Neuronal stem cell (in vitro differentiated cells): Measurements from ENCODE around the gene MAFG.

Source experiments
- DNase-seq: peaks from one replicate; pipeline ENCODE4 v3.0.0-alpha.2; 2013; ENCODE audit warnings: low spot score
- H2AFZ ChIP-seq: one replicate; pipeline ENCODE4 v1.6.1; 2013; ENCODE audit warnings: mild to moderate bottlenecking, low read length, inconsistent platforms
- H2AK5ac ChIP-seq: 2 replicates; pipeline ENCODE4 v1.6.1; 2013; ENCODE audit warnings: low read depth, mild to moderate bottlenecking, inconsistent platforms, low read length, moderate library complexity, mixed read lengths
- H2BK120ac ChIP-seq: 2 replicates; pipeline ENCODE4 v1.6.1; 2013; ENCODE audit warnings: low read depth, mild to moderate bottlenecking, inconsistent platforms, low read length, moderate library complexity, mixed read lengths
- H2BK12ac ChIP-seq: one replicate; pipeline ENCODE4 v1.6.1; 2013; ENCODE audit warnings: low read length, inconsistent platforms
- H2BK15ac ChIP-seq: 2 replicates; pipeline ENCODE4 v1.6.1; 2013; ENCODE audit warnings: mild to moderate bottlenecking, low read length, inconsistent platforms, mixed read lengths
- H2BK5ac ChIP-seq: one replicate; pipeline ENCODE4 v1.6.1; 2013; ENCODE audit warnings: inconsistent platforms, mild to moderate bottlenecking, low read length, moderate library complexity
- H3K14ac ChIP-seq: one replicate; pipeline ENCODE4 v1.6.1; 2013; ENCODE audit warnings: low read length, inconsistent platforms
- H3K18ac ChIP-seq: 2 replicates; pipeline ENCODE4 v1.6.1; 2013; ENCODE audit warnings: low read length, inconsistent platforms
- H3K23ac ChIP-seq: 2 replicates; pipeline ENCODE4 v1.6.1; 2013; ENCODE audit warnings: low read depth, mild to moderate bottlenecking, mixed read lengths, low read length, inconsistent platforms; ENCODE audit not compliant: poor library complexity
- H3K27ac ChIP-seq: replicated peaks from 3 replicates; pipeline ENCODE4 v1.5.1; 2013; ENCODE audit warnings: low read length, inconsistent platforms
- H3K27me3 ChIP-seq, 3 experiments: 2 replicates each; pipeline ENCODE4 v1.6.1; 2013; ENCODE audit warnings: low read length in 3 of 3, mild to moderate bottlenecking in 2 of 3, inconsistent platforms in 1 of 3, low read depth in 1 of 3, mixed read lengths in 1 of 3, moderate library complexity in 1 of 3; ENCODE audit not compliant: control insufficient read depth in 3 of 3, insufficient read depth in 3 of 3
- H3K36me3 ChIP-seq, 2 donors: replicated peaks in 1 of 2; 2 replicates each; pipeline ENCODE4 v1.6.1; 2013; ENCODE audit warnings: low read length in 2 of 2; ENCODE audit not compliant: control insufficient read depth in 2 of 2, insufficient read depth in 2 of 2
- H3K4ac ChIP-seq: 2 replicates; pipeline ENCODE4 v1.6.1; 2013; ENCODE audit warnings: inconsistent platforms, mild to moderate bottlenecking, low read length, moderate library complexity
- H3K4me1 ChIP-seq, 2 donors: 1 replicate in 1 of 2; 2 replicates in 1 of 2; pipeline ENCODE4 v1.6.1; 2013; ENCODE audit warnings: low read length in 2 of 2, low read depth in 1 of 2; ENCODE audit not compliant: control insufficient read depth in 2 of 2, insufficient read depth in 1 of 2
- H3K4me2 ChIP-seq: one replicate; pipeline ENCODE4 v1.6.1; 2013; ENCODE audit warnings: mild to moderate bottlenecking, low read length, inconsistent platforms; ENCODE audit not compliant: insufficient read depth, poor library complexity, severe bottlenecking
- H3K4me3 ChIP-seq, 2 donors: 2 replicates each; pipeline ENCODE4 v1.5.1; 2013; ENCODE audit warnings: low read length in 2 of 2, mild to moderate bottlenecking in 2 of 2, inconsistent platforms in 1 of 2, moderate library complexity in 1 of 2
- H3K79me1 ChIP-seq: one replicate; pipeline ENCODE4 v1.6.1; 2013; ENCODE audit warnings: low read depth, mild to moderate bottlenecking, inconsistent platforms, low read length, moderate library complexity
- H3K9ac ChIP-seq: one replicate; pipeline ENCODE4 v1.6.1; 2013; ENCODE audit warnings: mild to moderate bottlenecking, low read depth, low read length, inconsistent platforms; ENCODE audit not compliant: poor library complexity
- H3K9me3 ChIP-seq, 2 donors: replicated peaks in 1 of 2; 2 replicates each; pipeline versions ENCODE3 to v1.6.1; 2013; ENCODE audit warnings: low read length in 2 of 2, mild to moderate bottlenecking in 2 of 2, inconsistent platforms in 1 of 2, low read depth in 1 of 2, mixed read lengths in 1 of 2, moderate library complexity in 1 of 2; ENCODE audit not compliant: control insufficient read depth in 2 of 2, insufficient read depth in 1 of 2
- H4K8ac ChIP-seq: one replicate; pipeline ENCODE4 v1.6.1; 2013; ENCODE audit warnings: low read depth, mild to moderate bottlenecking, inconsistent platforms, low read length, moderate library complexity
- H4K91ac ChIP-seq: one replicate; pipeline ENCODE4 v1.6.1; 2013; ENCODE audit warnings: low read length, low read depth, mild to moderate bottlenecking, inconsistent platforms; ENCODE audit not compliant: poor library complexity
- WGBS, 2 donors: extraction: QIAGEN DNeasy Blood & Tissue Kit; methylation state at CpG; one replicate each; pipeline ENCODE4 v1.1.7; 2013; ENCODE audit warnings: missing lambda C conversion rate in 2 of 2, mixed read lengths in 1 of 2; ENCODE audit not compliant: insufficient read length in 2 of 2, insufficient replicate concordance in 1 of 2; ENCODE audit errors: extremely low coverage in 2 of 2; 5-methylcytosine and 5-hydroxymethylcytosine counted together

Gene MAFG

DNA sequence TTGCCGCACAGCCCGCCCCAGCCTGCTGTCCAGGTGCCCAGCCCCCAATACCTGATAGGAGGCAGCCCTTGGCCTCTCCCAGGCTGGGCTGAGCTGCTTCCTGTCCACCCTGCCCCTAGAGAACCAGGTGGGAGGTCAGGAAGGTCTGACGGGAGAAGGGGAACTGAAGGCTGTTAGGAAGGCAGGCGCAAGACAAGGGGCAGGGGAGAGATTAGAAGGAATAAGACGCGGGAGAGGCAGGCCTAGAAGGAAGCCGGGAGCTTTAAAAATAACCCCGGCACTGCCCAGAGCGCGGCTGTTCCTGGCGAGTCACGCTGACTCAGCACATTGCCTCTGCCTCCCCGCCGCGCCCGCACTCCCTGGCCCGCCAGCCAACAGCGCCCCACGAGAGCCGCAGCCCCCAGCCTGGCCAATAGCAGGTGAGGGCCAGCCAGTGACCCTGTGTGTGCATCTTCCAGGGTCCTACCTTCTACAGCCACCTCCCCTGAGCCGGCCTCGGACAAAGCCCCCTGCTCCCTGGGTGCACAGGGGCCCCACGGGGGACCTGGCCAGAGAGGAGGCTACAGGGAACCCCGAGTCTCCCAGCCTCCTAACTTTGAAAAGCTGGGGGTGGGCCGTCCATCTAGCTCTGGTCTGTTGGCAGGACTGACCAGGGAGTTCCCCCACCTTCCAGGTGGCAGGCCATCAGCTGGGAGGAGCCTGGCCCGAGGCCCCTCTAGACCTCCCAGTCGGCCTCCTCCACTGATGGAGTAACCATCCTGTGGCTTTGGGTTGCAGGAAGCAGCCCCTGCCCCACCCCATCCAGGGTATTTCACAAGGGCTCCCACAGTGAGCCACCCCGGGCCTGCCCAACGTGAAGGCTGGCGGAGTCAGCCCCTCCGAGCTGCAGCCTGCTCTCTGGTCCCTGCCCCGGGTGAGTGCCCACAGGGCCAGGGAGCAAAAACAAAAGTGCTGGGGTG lies 4.0 kb downstream of the MAFG start:
- Histone ChIP-seq H3K27me3 (peaks cover 0 to 5% (median 0%) of the 10 kb centered on the region in 3 experiments), H3K23ac (peak overlapping the region; percentile 89), H2BK5ac (peak overlapping the region; percentile 82), H3K27ac (peak overlapping the region; percentile 57), H3K4ac (peak overlapping the region; percentile 66), H3K18ac (peak overlapping the region; percentile 80), H2BK120ac (no peak overlapping the region), H3K4me1 (peaks cover 20 to 30% of the 10 kb centered on the region in 2 donors), H2AK5ac (peak overlapping the region; percentile 83), H3K14ac (peak overlapping the region; percentile 94), H2BK15ac (no peak overlapping the region), H4K91ac (no peak overlapping the region), H2AFZ (no peak overlapping the region), H3K4me2 (peak overlapping the region; percentile 47), H3K36me3 (peaks cover 17 to 36% of the 10 kb centered on the region in 2 donors), H2BK12ac (no peak overlapping the region), H3K9me3 (peaks cover 0 to 3% of the 10 kb centered on the region in 2 donors), H3K79me1 (peaks cover 48% of the 10 kb centered on the region), H3K9ac (peak overlapping the region; percentile 80), H4K8ac (no peak overlapping the region), H3K4me3 (no peak overlapping the region)
- no CpG with 5 or more reads among the region's 32 CpGs for WGBS, 2 donors
- DNase-seq: no peak

DNA sequence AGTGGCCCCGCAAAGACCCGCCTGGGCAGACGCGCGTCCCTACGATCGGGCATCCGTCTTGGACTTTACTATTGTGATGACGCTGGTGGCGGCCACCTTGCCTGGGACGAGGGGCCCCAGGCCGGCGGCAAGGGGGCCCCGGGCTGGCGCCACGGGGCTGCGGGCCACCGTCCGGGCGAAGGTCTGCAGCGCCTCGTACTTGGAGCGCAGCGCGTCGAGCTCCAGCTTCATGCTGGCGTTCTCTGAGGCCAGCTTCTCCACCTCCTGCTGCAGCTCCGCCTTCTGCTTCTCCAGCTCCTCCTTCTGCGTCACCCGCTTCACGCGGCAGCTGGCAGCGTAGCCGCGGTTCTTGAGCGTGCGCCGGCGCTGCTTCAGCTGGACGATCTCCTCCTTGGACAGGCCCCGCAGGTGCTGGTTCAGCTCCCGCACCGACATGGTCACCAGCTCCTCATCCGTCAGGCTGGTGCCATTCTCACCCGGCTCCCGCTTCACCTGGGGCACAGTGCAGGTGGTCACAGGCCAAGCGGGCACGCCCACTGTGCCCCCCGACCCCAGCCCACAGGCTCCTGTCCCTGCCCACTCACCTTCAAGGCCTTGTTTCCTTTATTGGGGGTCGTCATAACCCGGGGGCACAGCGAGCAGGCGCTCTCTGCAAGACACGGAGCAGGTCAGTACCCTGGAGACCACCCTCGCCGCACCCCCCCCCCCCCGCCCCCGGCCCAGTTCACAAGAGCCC lies 4.8 kb downstream of the MAFG start:
- H3K4me2 ChIP-seq: peak overlapping the region; percentile 47
- no peak overlapping the region for H3K4me3 ChIP-seq
- peaks cover 15 to 28% of the 10 kb centered on the region in 2 donors for H3K4me1 ChIP-seq
- H2AFZ ChIP-seq: no peak overlapping the region
- H2AK5ac ChIP-seq: no peak overlapping the region
- no peak for DNase-seq
- H3K4ac ChIP-seq: peak overlapping the region; percentile 66
- H4K91ac ChIP-seq: no peak overlapping the region
- no peak overlapping the region for H3K27ac ChIP-seq
- peak overlapping the region; percentile 43 for H4K8ac ChIP-seq
- peaks cover 17 to 36% of the 10 kb centered on the region in 2 donors for H3K36me3 ChIP-seq
- peak overlapping the region; percentile 81 for H2BK15ac ChIP-seq
- H3K27me3 ChIP-seq: no peaks in the 10 kb centered on the region
- H2BK12ac ChIP-seq: peak overlapping the region; percentile 30
- H3K9ac ChIP-seq: peak overlapping the region; percentile 80
- H3K14ac ChIP-seq: peak overlapping the region; percentile 94
- peaks cover 46% of the 10 kb centered on the region for H3K79me1 ChIP-seq
- peak overlapping the region; percentile 85 for H3K23ac ChIP-seq
- H2BK5ac ChIP-seq: peak overlapping the region; percentile 75
- no peak overlapping the region for H2BK120ac ChIP-seq
- H3K9me3 ChIP-seq: peaks cover 0 to 3% of the 10 kb centered on the region in 2 donors
- H3K18ac ChIP-seq: no peak overlapping the region
- no CpG with 5 or more reads among the region's 58 CpGs for WGBS, 2 donors

DNA sequence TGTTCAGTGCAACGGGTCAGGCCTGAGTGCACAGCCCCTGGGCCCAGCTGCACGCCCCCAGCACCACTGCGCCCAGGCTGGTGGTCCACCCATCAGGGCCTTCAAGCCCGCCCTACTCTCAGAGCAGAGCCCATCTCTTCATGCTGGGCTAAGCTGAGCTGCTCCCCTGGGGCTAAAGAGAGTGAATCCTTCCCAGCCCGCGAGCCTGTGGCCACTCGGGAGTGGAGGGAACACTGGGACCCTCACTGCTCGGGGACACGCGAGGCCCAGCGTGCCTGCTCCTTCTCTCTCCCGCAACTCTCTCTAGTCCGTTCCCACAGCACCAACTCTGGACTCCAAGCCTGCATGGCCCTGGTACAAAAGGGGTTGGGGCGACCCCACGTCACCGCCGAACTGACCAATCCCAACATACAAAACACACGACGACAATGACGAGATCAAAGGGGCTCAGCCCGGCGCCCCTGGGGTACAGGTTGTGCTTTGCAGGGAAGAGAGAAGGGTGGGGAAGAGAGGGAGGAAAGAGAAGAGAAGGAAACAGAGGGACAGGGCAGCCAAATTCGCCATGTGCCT lies 5.5 kb downstream of the MAFG start:
- Histone ChIP-seq H2BK15ac (no peak overlapping the region), H2AK5ac (no peak overlapping the region), H3K36me3 (peaks cover 17 to 36% of the 10 kb centered on the region in 2 donors), H2BK5ac (no peak overlapping the region), H2BK120ac (no peak overlapping the region), H3K9me3 (peaks cover 0 to 3% of the 10 kb centered on the region in 2 donors), H3K23ac (no peak overlapping the region), H4K8ac (no peak overlapping the region), H3K79me1 (peaks cover 48% of the 10 kb centered on the region), H3K9ac (peak overlapping the region; percentile 17), H3K14ac (no peak overlapping the region), H4K91ac (no peak overlapping the region), H3K4me1 (peaks cover 16 to 30% of the 10 kb centered on the region in 2 donors), H3K27me3 (no peaks in the 10 kb centered on the region), H2AFZ (no peak overlapping the region), H3K27ac (no peak overlapping the region), H3K4me3 (no peak overlapping the region), H3K4me2 (no peak overlapping the region), H3K18ac (no peak overlapping the region), H3K4ac (no peak overlapping the region), H2BK12ac (no peak overlapping the region)
- no peak for DNase-seq
- WGBS, 2 donors: no CpG with 5 or more reads among the region's 23 CpGs
